Measurements from ENCODE around the gene SCNN1G.
"Not testable (repeated sequence)": the region's sequence is repeated elsewhere in the genome, so short reads cannot be mapped to it uniquely, and the experiment has no call there.

SCNN1G gene

DNA sequence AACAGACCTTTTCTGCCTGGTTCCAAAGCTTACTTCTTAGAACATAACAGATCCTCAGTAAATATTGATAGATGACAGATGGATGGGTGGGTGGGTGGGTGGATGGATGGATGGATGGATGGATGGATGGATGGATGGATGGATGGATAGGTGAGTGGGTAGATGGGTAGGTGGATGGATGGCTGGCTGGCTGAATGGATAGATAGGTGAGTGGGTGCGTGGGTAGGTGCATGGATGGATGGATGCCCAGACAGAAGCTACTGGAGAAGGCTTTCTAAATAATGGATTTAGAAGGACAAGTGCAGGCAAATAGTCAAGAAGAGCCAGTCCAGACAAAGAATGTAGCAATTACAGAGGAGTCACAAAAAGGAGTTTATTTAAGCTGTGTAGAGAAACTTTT is 19.6 kb downstream of the SCNN1G start:
- no peak for DNase-seq

DNA sequence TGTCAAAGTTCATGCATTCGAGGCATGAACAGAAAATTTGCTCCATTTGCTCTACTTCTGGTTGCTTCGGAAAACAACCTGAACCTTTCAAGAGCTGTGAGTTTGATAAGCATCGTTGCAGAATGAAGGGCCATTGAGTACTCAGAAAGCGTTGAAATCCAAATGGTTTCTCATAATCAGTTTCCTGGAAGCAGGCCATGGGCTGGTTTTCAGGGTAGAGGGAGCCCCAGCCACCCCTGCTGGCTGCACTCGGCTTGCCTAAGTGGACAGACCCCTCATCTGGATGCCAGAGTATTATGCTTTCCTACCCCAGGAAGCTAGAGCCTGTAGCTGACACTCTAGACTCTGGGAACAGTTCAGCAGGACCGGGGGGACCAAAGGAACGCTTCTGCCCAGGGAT is 24.4 kb downstream of the SCNN1G start:
- no peak for DNase-seq

DNA sequence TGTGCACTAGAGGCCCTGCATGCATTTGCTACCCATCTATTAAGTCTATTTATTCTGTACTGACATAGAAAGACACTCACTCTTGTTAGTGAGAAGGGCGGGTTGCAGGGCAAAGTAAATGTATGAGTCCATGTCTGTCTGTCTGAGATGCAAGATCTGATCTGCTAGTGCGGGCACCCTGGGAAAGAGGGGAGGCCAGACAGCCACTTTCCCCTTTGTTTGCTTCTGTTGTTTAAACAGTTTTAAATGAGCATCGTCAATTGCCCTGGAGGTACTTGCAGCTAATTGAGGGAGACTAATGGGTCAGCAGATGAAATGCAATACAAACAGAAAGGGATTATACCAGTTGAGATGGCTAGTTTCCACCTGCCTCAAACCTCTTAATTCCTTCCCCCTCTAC is 24.9 kb downstream of the SCNN1G start:
- DNase-seq: no peak

DNA sequence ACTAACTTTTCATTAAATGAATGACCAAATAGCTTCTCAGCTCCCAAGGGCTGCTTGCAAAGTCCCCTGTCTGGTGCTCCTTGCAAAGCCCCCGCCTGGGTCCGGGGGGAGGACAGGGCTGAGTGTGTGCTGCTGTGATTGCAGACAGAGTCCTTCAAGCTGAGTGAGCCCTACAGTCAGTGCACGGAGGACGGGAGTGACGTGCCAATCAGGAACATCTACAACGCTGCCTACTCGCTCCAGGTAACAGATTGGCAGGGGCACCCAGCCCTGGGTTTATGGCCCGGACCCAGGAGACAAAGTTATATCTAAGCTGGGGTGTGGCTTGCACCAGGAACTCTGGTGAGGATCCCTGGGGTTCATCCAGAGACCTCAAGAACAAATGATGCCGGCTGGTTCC is 27.1 kb downstream of the SCNN1G start:
- no peak for DNase-seq

DNA sequence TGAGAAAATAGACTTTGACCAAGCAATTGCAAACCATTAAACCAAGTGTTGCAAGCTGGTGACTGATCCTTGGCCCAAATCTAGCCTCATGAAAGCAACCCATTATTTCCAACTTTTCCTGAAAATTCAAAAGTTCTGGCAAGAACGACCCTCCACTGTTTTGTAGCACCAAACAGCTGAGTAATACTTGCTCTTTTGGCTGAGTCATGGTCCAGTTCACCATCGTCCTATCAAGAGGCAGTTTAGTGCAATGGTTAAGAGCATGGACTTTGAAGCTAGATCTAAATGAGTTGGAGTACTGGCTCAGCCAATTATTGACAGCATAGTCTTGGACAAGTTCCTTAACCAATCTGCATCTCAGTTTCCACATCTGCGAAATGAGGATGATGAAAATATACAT is 31.3 kb downstream of the SCNN1G start:
- DNase-seq: no peak

DNA sequence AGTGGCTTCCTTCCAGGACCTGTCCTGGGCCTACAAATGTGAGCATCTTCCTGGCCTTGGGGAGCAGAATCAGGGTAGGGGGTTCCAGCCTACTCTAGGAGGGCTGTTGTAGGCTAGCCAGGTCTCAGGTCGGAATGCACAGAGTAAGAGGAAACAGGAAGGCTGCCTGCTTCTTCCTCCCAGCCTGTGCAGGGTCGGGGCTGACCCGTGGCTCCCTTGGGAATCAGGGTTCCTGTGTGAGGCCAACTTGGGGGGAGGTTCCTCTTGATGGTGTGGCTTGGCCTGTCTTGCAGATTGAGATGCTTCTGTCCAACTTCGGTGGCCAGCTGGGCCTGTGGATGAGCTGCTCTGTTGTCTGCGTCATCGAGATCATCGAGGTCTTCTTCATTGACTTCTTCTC is 32.3 kb downstream of the SCNN1G start:
- DNase-seq: no peak

DNA sequence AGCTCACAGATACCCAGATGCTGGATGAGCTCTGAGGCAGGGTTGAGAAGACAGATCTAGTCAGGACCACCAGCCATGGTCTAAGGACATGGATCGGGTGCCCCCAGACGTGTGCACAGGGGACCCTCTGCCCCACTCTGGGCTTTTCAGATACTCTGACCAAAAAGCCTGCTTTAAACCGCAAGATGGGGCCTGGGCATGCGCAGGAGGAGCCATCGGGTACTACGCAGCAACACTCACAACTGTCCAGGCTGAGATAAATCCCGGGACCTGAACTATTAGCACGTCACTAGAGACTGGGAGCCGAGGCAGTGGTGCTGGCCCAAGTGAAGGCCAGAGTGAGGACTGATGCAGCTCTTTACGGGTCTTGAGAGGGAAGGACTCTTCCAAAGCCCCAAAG is 32.9 kb downstream of the SCNN1G start:
- DNase-seq: no peak

DNA sequence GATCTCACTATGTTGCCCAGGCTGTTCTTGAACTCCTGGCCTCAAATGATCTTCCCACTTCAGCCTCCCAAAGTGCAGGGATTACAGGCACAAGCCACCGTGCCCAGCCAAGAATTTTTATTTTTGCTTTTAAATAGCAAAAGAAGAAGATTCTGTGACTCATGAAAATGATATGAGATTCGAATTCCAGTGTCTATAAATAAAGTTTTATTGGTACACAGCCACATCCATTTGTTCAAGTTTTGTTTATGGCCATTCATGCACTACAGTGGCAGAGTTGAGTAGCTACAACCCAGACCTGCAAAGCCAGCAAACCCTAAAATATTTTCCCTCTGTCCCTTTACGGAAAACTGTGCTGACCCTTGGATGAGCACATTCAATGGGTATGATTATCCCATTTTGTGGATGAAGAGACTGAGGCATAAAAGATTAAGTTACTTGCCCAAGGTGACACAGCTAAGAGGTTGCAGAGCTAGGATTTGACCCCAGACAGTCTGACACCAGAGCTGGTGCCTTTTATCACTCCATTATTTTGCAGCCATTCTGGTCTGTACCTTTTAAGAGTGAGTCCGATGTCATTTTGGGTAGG is 34.2 kb downstream of the SCNN1G start:
- no peak for DNase-seq

DNA sequence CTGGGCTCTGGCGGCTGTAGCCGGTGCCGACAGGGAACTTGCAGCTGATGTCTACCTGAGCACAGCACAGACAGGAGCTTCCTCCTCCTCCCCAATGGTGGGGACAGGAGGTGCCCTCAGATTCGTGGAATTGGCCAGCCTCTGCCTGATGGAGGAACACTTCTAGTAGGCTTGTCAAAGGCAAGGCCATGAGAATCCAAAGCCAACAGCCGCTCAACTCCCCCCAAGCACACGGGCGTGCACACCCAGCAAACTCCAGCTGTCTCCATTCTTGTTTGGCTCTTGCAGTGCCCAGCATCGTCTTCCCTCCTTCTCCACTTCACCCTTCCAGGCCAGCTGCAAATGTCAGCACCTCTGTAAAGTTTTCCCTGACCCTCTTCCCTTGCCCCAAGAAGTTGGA is 35.1 kb downstream of the SCNN1G start:
- DNase-seq: no peak

DNA sequence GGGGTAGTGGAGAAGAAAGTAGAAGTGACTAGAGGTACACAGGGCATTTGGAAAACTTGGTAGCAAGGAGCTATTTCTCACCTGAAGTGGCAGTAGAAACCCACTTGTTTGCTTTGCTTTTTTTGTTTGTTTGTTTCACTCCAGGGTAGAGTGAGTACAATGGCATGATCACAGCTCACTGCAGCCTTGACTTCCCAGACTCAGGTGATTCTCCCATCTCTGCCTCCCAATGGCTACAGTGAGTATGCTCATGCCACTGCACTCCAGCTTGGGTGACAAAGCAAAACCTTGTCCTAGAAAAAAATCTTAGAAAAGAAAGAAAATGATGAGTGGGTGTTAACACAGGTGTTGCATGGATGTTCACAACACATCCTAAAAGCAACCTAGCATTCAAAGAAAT is 40.4 kb downstream of the SCNN1G start:
- DNase-seq: no peak

DNA sequence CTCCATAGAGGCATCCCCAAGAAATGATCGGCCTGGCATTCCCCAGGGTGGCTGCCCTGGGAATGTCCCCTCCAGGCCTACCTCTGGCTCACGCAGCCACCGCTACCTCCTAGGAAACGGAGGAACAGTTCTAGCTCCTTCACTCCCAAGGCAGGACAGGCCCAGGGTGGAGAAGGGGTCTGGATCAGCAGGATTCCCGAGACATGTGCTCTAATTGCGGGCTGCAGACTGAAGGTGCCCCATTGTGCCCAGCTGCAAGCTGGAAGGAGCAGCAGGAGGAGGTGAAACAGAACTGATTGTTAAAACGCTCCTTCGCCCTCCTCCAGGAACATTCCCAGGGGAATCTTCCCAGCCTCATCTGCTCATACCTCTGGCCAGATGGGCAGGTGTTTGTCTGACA is 40.8 kb downstream of the SCNN1G start:
- no peak for DNase-seq

DNA sequence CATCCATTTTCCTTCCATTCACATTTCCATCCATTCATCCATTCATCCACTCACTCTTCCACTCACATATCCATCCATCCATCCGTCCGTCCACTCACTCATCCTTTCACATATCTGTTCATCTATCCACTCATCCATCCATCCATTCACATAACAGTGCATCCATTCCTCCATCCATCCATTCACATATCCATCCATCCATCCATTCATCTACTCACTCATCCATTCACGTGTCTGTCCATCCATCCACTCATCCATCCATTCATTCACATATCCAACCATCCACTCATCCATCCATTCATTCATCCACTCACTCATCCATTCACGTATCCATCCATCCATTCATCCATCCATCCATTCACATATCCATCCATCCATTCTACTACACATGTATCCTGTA is 42.6 kb downstream of the SCNN1G start:
- DNase-seq: no peak

DNA sequence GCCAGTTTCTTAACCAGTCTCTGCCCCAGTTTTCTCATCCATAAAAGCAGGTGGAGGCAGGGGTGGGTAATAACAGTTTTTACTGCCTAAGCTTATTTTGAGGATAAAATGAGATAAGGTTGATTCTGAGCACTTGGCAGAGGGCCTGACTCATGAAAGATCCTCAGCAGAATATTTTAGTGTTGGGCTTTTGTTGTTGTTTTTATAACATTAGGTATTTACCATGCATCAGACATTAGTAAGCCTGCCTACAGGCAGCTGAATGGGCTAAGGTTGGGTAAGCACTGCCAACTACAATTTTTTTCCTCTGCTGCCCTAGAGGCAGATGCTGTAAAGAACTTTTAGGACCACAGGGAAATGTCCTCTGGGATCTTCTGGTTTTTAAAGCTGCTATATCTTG is 43.1 kb downstream of the SCNN1G start:
- no peak for DNase-seq

DNA sequence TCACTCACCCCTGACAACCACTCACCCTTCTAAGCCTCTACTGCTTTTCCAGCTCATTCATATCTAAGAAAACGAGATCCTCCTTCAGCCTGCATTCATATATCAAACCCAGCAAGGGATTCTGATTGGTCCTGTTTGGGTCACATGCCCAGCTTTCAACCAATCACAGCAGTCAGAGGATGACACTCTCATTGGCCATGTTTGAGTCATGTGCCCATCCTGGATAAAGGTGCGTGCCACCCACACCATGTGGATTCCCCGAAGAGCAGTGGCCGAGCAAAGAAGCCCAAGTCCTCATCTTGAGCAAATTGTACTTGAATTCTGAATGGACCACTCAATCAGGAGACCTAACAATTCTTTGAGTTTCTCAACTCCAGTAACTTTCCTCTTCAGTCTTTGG is 45.0 kb downstream of the SCNN1G start:
- no peak for DNase-seq

DNA sequence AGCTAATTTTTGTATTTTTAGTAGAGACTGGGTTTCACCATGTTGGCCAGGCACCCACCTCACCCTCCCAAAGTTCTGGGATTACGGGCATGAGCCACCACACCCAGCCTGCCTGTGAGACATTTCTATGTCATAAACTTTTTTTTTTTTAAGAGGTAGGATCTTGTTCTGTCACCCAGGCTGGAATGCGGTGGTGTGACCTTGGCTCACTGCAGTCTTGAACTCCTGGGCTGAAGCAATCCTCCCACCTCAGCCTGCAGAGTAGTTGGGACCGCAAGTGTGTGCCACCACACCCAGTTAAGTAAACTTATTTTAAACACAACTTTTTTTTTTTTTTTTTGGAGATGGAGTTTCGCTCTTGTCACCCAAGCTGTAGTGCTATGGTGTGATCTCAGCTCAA is 47.2 kb downstream of the SCNN1G start:
- no peak for DNase-seq

DNA sequence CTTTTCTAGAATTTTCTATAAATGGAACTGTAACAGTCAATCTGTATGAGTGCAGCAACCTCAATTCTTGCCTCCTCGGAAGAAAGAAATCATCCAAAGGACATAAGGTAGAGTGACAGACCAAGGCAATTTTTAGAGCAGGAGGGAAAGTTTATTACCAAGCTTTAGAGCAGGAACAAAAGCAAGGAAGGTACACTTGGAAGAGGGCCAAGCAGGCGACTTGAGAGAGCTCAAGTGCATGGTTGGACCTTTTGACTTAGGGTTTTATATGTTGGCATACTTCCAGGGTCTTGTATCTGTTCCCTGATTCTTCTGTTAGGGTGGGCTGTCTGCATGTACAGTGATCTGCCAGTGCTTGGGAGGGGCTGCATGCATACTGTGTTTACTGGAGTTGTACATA is 50.3 kb downstream of the SCNN1G start:
- DNase-seq: no peak

DNA sequence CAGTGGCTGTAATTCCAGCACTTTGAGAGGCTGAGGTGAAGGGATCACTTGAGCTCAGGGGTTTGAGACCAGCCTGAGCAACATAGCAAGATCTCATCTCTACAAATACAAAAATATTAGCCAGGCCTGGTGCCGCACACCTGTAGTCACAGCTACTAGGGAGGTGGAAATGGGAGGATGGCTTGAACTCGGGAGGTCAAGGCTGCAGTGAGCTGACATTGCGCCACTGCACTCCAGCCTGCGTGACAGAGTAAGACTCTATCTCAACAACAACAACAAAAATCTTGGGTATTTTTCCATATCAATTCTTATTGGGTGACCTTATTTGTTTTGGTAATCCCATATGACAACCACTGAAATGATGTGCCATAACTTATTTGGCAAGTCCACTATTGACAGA is 52.6 kb downstream of the SCNN1G start:
- no peak for DNase-seq

DNA sequence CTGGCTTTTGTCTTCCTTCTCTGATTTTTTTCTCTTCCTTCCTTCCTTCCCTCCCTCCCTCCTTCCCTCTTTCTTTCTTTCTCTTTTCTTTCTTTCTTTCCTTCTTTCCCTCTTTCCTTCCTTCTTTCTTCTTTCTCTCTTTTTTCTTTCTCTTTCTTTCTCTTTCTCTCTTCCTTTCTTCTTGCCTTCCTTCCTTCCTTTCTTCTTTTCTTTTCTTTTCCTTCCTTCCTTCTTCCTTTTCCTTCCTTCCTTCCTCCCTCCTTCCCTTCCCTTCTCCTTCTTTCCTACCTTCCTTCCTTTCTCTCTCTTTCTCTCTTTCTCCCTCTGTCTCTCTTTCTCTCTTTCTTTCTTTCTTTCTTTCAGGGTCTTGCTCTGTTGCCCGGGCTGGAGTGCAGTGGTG is 54.4 kb downstream of the SCNN1G start:
- no peak for DNase-seq

DNA sequence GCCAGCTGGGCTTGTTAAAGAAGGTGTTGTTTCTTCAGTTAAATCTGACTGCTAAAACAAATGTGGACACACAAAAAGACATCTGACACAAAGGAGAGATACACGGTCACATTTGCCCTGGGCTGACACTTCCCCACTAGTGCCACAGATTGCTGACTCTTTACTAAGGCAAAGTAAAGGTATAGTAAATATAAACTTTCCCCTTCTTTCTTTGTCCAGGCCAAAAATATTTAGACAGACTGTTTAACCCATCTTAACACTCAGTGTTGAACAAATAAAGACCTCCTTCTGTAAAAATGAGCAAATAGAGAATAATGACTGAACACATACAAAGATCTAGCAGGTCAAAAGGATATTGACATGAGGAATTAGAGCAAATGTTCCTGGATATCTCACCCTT is 58.4 kb downstream of the SCNN1G start:
- no peak for DNase-seq

DNA sequence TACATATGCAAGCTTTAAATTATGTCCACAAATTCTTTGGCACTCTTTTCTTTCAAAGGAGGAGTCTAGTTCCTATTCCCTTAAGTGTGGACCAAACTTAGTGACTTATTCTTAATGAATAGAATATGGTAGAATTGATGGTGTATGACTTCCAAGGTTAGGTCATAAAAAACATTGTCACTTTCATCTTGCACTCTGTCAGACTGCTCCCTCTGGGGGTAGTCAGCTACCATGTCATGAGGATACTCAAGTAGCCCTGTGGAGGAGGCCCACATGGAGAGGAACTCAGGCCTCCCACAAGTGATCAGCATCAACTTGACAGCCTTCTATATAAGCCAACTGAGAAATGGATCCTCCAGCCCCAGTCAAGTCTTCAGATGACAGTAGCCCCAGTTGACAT is 61.6 kb downstream of the SCNN1G start:
- no peak for DNase-seq

DNA sequence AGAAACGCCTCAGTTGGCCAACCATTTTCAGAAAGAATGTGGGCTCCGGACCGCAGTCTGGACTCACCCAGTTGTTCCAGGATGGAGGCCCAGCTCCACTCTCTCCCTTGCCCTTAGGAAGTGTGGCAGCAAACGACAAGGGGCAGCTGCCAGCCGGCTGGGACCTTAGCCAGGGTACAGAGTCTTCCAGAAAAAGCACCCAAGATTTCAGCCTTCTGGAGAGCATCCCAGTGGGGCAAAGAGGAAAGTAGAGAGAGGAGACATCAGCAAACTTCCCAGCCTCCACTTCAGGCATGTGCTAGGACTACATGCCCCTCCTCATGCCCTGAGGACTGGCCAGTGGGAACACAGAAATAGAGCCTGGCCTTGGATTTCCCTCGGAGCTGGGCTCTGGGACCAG is 62.7 kb downstream of the SCNN1G start:
- DNase-seq: no peak

DNA sequence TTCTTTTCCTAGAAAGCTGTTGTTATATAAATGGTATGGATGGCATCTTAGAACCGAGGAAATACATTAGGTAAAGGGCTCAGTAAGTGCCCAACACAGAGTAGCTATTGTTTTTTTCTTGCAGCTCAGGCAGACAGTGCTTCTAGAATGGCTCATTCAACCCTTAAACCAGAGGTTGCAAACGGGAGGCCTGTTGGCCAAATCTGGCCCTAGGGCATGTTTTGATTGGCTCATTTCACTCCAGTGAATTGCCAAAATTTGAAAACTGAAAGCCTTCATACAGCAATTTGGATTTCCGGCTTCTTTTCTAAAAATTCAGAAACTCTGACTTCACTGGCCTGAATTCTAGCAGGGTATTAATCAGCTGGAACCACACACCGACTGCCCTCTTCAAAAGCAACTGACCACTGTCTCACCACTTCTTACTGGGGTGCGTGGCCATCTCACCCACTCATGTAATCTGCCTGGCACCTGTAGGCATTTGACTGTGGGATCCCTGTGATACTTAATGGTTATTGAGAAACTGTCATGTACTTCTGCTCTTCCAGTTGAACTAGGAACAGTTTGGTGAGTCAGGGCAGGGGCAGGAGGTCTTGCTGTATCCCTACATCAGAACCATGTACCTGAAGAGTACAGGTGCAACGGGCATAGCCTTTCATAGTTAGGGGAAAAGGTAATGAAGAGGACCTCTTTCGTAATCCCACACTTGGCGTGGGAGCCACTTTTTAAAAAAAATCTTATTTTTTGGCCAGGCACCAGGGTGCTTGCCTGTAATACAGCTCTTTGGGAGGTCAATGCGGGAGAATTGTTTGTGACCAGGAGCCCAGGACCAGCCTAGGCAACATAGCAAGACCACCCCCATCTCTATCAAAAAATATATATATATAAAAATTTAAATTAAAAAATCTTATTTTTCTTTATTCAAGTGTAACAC is 66.0 kb downstream of the SCNN1G start:
- DNase-seq: no peak

DNA sequence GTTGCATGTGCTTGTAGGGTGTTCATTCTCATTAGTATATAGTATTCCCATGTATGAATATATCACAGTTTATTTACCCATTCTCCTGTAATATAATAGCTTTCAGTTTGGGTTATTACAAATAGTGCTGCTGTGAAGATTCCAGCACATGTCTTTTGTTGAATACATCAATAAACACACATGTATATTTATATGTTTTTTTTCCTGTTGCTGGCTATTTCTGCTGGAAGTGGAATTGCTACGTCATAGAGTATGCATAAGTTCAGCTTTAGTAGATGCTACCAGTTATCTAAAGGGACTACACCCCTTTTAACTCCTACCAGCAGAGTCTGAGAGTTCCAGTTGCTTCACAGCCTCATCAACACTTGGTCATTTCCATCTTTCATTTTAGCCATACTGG is 67.3 kb downstream of the SCNN1G start:
- DNase-seq: no peak

DNA sequence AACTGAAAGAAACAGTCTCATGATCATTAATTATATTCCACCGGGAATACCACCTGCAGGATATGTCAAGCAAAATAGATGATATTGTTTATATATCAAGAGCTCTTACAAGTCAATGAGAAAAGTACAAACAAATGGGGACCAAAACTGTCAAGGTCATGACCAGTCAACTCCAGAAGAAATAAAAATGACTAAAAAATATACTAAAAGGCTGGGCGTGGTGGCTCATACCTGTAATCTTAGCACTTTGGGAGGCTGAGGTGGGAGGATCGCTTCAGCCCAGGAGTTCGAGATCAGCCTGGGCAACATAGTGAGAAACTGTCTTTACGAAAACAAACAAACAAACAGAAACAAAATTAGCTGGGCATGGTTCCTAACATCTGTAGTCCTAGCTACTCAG is 69.8 kb downstream of the SCNN1G start:
- no peak for DNase-seq

DNA sequence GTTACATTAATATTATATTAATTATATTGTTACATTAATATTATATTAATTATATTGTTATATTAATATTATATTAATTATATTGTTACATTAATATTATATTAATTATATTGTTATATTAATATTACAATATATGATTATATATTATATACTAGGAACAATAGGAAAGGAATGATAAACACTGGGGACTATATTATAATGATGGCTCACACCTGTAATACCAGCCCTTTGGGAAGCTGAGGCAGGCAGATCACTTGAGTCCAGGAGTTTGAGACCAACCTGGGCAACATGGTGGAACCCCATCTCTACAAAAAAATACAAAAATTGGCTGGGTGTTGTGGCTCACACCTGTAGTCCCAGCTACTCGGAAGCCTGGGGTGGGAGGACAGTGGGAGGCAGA is 71.1 kb downstream of the SCNN1G start:
- not testable (repeated sequence) for DNase-seq

All from cerebellar nuclear complex (tissue), 1 donor.